A673 (cell line): ENCODE results near the gene NCOA7. TPM values are rescaled to one million over a fixed set of nuclear protein-coding genes. Genes with fewer than 3 reads are reported as not detected.

ENCODE experiments used
- BruUV-seq: library from RNA; stranded (reverse); fragments of 400-500 nt; replicated peaks from 2 replicates; lab custom pipeline; 2021; lab: Mats Ljungman, UMichigan
- CTCF ChIA-PET: fragments of 300-600 bp; sonication (Branson Sonifier 250); formaldehyde crosslinking; loops from one replicate; lab custom pipeline; 2022; ENCODE audit warnings: antibody characterized with exemption; lab: Charles Lee
- POLR2A ChIA-PET: fragments of 300-600 bp; sonication (Branson Sonifier 250); formaldehyde crosslinking; loops from one replicate; lab custom pipeline; 2022; ENCODE audit warnings: antibody characterized with exemption; ENCODE audit not compliant: low non-redundant PET; lab: Charles Lee
- DNase-seq: peaks from one replicate; pipeline ENCODE4 v3.0.0-alpha.2; 2015; ENCODE audit warnings: low spot score
- H3K27ac ChIP-seq: fragments of 200-600 bp; sonication (generic); 2 replicates; pipeline ENCODE4 v1.5.1; 2016; ENCODE audit warnings: mixed run types, low read depth, mild to moderate bottlenecking, mixed read lengths, antibody characterized with exemption, low read length; ENCODE audit not compliant: poor library complexity, severe bottlenecking
- H3K27me3 ChIP-seq: fragments of 200-600 bp; sonication (generic); replicated peaks from 2 replicates; pipeline ENCODE4 v1.6.1; 2017; ENCODE audit warnings: mixed run types, low read depth, mild to moderate bottlenecking, mixed read lengths, antibody characterized with exemption, low read length; ENCODE audit not compliant: insufficient read depth, poor library complexity
- H3K36me3 ChIP-seq: fragments of 200-600 bp; sonication (generic); 2 replicates; pipeline ENCODE4 v1.6.1; 2016; ENCODE audit warnings: mixed run types, mild to moderate bottlenecking, mixed read lengths, antibody characterized with exemption, low read length; ENCODE audit not compliant: insufficient read depth, poor library complexity, severe bottlenecking
- H3K4me1 ChIP-seq: fragments of 200-600 bp; sonication (generic); 2 replicates; pipeline ENCODE4 v1.6.1; 2017; ENCODE audit warnings: mixed run types, mild to moderate bottlenecking, mixed read lengths, antibody characterized with exemption, low read length; ENCODE audit not compliant: insufficient read depth, poor library complexity, severe bottlenecking
- H3K4me3 ChIP-seq: fragments of 200-600 bp; sonication (generic); 2 replicates; pipeline ENCODE4 v1.5.1; 2016; ENCODE audit warnings: low read depth, mixed run types, mild to moderate bottlenecking, mixed read lengths, low read length; ENCODE audit not compliant: poor library complexity, severe bottlenecking
- H3K9me3 ChIP-seq: fragments of 200-600 bp; sonication (generic); 2 replicates; pipeline ENCODE4 v1.6.1; 2016; ENCODE audit warnings: mixed run types, low read depth, mild to moderate bottlenecking, mixed read lengths, antibody characterized with exemption, low read length; ENCODE audit not compliant: poor library complexity, severe bottlenecking
- CTCF ChIP-seq: fragments of 300-800, 200-600 bp; sonication (generic); conservative IDR thresholded peaks from 2 replicates; pipeline ENCODE4 v1.5.1; 2017; ENCODE audit warnings: low read depth, mild to moderate bottlenecking, antibody characterized with exemption, low read length, moderate library complexity, mixed read lengths
- EZH2 ChIP-seq: fragments of 200-600 bp; sonication (generic); IDR thresholded peaks from 2 replicates; pipeline ENCODE4 v1.6.1; 2017; ENCODE audit warnings: borderline replicate concordance, low read depth, mild to moderate bottlenecking, mixed read lengths, antibody characterized with exemption, low read length; ENCODE audit not compliant: poor library complexity, severe bottlenecking
- intact Hi-C: fragments of 100-400 bp; cut with micrococcal nuclease; formaldehyde crosslinking; loops from one replicate; pipeline ENCODE4 v1.10.0; 2022; ENCODE audit not compliant: unreplicated experiment
- total RNA-seq: library from RNA; stranded (reverse); gene quantifications from 2 replicates; pipeline ENCODE4 v1.2.3, GENCODE V29; 2021

NCOA7 gene
- total RNA-seq, 1 experiment from 2014 or later, result 33.5 TPM

- H3K9me3 ChIP-seq, result no peaks in the 10 kb centered on the region
- H3K36me3 ChIP-seq, result no peaks in the 10 kb centered on the region
- CTCF ChIA-PET, result interaction anchor here (0.9 kb wide), 1 partner anchor 24 kb away, joined by 3 read pairs; no protein-coding TSS in a partner anchor
- intact Hi-C loops, result no loop called here
- H3K4me1 ChIP-seq, result peaks cover 8% of the 10 kb centered on the region
- POLR2A ChIA-PET, result no interaction called here
- peaks cover 69% of the 10 kb centered on the region for H3K27me3 ChIP-seq
- no peak for DNase-seq
- H3K27ac ChIP-seq, result no peak overlapping the region
- BruUV-seq, result no TSS peak
- H3K4me3 ChIP-seq, result no peak overlapping the region
- TF ChIP-seq CTCF (no peak), EZH2 (no peak)
Measured at GRCh38 chr6:125745281-125746018, 45.3 kb upstream of the NCOA7 start.

- Histone ChIP-seq H3K27me3 (peaks cover 74% of the 10 kb centered on the region), H3K27ac (no peak overlapping the region), H3K4me3 (no peak overlapping the region), H3K9me3 (no peaks in the 10 kb centered on the region), H3K4me1 (peaks cover 10% of the 10 kb centered on the region), H3K36me3 (no peaks in the 10 kb centered on the region)
- TF ChIP-seq CTCF (no peak), EZH2 (no peak)
- intact Hi-C loops, result no loop called here
- DNase-seq, result no peak
- no TSS peak for BruUV-seq
- POLR2A ChIA-PET, result no interaction called here
- CTCF ChIA-PET, result interaction anchor here (0.9 kb wide), 1 partner anchor 25 kb away, joined by 3 read pairs; no protein-coding TSS in a partner anchor
Measured at GRCh38 chr6:125746019-125746414, 44.7 kb upstream of the NCOA7 start.

- peaks cover 83% of the 10 kb centered on the region for H3K27me3 ChIP-seq
- ChIA-PET CTCF (no interaction called here), POLR2A (no interaction called here)
- H3K27ac ChIP-seq, result no peak overlapping the region
- no peak for DNase-seq
- no peak for TF ChIP-seq CTCF
- TF ChIP-seq EZH2, result no peak
- H3K4me3 ChIP-seq, result no peak overlapping the region
- peaks cover 10% of the 10 kb centered on the region for H3K4me1 ChIP-seq
- intact Hi-C loops, result no loop called here
- BruUV-seq, result no TSS peak
- no peaks in the 10 kb centered on the region for H3K9me3 ChIP-seq
- H3K36me3 ChIP-seq, result no peaks in the 10 kb centered on the region
Measured at GRCh38 chr6:125746731-125747588, 43.8 kb upstream of the NCOA7 start.
